ENCODE data around the gene CACNA2D4. TPM values are rescaled to one million over a fixed set of nuclear protein-coding genes. Genes with fewer than 3 reads are reported as not detected.

CACNA2D4 gene
- total RNA-seq, 1 experiment from 2014 or later: 1.7 TPM

DNA sequence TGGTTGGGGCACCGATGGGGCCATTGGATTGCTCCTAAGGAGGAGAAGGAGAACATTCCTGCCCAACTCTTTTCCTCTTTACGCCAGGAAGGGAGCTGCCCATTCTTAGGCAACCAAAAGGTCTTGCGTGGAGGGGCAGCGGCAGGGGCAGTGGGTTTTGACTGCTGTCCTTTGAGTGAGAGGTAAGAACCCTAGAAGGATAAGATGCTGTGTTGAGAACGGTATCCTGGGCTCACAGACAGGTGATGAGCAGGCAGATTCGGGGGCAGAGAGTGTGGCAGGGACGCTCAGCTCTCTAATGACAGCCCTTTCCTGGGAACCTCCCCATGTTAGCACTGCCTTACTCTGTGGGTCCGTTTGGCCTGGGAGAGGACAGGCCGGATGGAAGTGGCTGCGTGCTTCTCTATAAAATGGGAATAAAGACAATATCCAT, 84.8 kb downstream of the CACNA2D4 start:
- Histone ChIP-seq H3K9me3 (ENCODE audit: control insufficient read depth in 1 of 2, insufficient read depth in 1 of 2, low read depth in 1 of 2, low read length in 2 of 2) (no peaks in the 10 kb centered on the region), H3K27me3 (ENCODE audit: insufficient read depth, low read length) (peaks cover 13% of the 10 kb centered on the region), H3K36me3 (ENCODE audit: control insufficient read depth in 1 of 2, insufficient read depth in 2 of 2, low read length in 2 of 2) (no peaks in the 10 kb centered on the region), H4K20me1 (ENCODE audit: insufficient read depth) (no peaks in the 10 kb centered on the region; the same call in 1 of the 2 replicates), H3K4me2 (ENCODE audit: low read length) (no peak overlapping the region), H3K4me1 (ENCODE audit: control insufficient read depth in 1 of 2, insufficient read depth in 2 of 2, low read length in 2 of 2) (no peaks in the 10 kb centered on the region), H2AFZ (ENCODE audit: low read depth, low read length, poor library complexity, severe bottlenecking) (no peak overlapping the region), H3K27ac (ENCODE audit: low read depth, low read length) (no peak overlapping the region), H3K79me2 (ENCODE audit: insufficient read depth, low read length) (no peaks in the 10 kb centered on the region), H3K4me3 (replicated peaks in 1 of 2; ENCODE audit: low read depth in 1 of 2, low read length in 2 of 2) (no peak overlapping the region), H3K9me2 (ENCODE audit: insufficient read depth) (no peaks in the 10 kb centered on the region), H3K9ac (ENCODE audit: low read length) (no peak overlapping the region)
- intact Hi-C loops (cut with micrococcal nuclease): no loop called here
- CTCF ChIA-PET: no interaction called here
- DNase-seq (ENCODE audit: low read depth, low spot score) (no peak), ATAC-seq (no peak)
- POLR2A ChIA-PET: no interaction called here
- RAD21 ChIA-PET (ENCODE audit: low non-redundant PET in 1 of 2, low total read pairs in 2 of 2, uncharacterized antibody in 2 of 2, unreplicated experiment in 2 of 2): no interaction called here
- BruUV-seq (replicated peaks): no TSS peak
- TF ChIP-seq EGR1 (IDR thresholded peaks at IDR 0.05; ENCODE audit: low read depth): no peak
- TF ChIP-seq, protein P1, sequence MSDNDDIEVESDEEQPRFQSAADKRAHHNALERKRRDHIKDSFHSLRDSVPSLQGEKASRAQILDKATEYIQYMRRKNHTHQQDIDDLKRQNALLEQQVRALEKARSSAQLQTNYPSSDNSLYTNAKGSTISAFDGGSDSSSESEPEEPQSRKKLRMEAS (IDR thresholded peaks at IDR 0.05): no peak
- no peak for TF ChIP-seq SP1 (IDR thresholded peaks at IDR 0.05; ENCODE audit: low read depth)
- TF ChIP-seq YY1 (IDR thresholded peaks at IDR 0.05; ENCODE audit: extremely low read depth, insufficient replicate concordance, low read depth, low read length): no peak
- no peak for TF ChIP-seq ZNF274 (IDR thresholded peaks at IDR 0.05; ENCODE audit: low read depth, low read length)
- no peak for TF ChIP-seq EZH2phosphoT487 (IDR thresholded peaks at IDR 0.05; ENCODE audit: borderline replicate concordance)
- no peak for TF ChIP-seq RAD21 (IDR thresholded peaks at IDR 0.05; ENCODE audit: low read depth)
- TF ChIP-seq CBX3 (IDR thresholded peaks at IDR 0.05; ENCODE audit: low read depth): no peak
- TF ChIP-seq SIN3A (IDR thresholded peaks at IDR 0.05; ENCODE audit: low read depth): no peak
- TF ChIP-seq SRF (IDR thresholded peaks at IDR 0.05; ENCODE audit: low read depth): no peak
- no peak for TF ChIP-seq ZFX (IDR thresholded peaks at IDR 0.05)
- TF ChIP-seq TCF7L2 (IDR thresholded peaks at IDR 0.05; ENCODE audit: borderline replicate concordance, extremely low read depth, insufficient read depth, insufficient read length): no peak
- TF ChIP-seq, protein P2, sequence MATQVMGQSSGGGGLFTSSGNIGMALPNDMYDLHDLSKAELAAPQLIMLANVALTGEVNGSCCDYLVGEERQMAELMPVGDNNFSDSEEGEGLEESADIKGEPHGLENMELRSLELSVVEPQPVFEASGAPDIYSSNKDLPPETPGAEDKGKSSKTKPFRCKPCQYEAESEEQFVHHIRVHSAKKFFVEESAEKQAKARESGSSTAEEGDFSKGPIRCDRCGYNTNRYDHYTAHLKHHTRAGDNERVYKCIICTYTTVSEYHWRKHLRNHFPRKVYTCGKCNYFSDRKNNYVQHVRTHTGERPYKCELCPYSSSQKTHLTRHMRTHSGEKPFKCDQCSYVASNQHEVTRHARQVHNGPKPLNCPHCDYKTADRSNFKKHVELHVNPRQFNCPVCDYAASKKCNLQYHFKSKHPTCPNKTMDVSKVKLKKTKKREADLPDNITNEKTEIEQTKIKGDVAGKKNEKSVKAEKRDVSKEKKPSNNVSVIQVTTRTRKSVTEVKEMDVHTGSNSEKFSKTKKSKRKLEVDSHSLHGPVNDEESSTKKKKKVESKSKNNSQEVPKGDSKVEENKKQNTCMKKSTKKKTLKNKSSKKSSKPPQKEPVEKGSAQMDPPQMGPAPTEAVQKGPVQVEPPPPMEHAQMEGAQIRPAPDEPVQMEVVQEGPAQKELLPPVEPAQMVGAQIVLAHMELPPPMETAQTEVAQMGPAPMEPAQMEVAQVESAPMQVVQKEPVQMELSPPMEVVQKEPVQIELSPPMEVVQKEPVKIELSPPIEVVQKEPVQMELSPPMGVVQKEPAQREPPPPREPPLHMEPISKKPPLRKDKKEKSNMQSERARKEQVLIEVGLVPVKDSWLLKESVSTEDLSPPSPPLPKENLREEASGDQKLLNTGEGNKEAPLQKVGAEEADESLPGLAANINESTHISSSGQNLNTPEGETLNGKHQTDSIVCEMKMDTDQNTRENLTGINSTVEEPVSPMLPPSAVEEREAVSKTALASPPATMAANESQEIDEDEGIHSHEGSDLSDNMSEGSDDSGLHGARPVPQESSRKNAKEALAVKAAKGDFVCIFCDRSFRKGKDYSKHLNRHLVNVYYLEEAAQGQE (IDR thresholded peaks at IDR 0.05; ENCODE audit: low read depth): no peak
- TF ChIP-seq, protein P3, sequence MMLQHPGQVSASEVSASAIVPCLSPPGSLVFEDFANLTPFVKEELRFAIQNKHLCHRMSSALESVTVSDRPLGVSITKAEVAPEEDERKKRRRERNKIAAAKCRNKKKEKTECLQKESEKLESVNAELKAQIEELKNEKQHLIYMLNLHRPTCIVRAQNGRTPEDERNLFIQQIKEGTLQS (IDR thresholded peaks at IDR 0.05): no peak
- TF ChIP-seq ELF1 (IDR thresholded peaks at IDR 0.05; ENCODE audit: borderline replicate concordance, low read depth): no peak
- TF ChIP-seq, protein P4, sequence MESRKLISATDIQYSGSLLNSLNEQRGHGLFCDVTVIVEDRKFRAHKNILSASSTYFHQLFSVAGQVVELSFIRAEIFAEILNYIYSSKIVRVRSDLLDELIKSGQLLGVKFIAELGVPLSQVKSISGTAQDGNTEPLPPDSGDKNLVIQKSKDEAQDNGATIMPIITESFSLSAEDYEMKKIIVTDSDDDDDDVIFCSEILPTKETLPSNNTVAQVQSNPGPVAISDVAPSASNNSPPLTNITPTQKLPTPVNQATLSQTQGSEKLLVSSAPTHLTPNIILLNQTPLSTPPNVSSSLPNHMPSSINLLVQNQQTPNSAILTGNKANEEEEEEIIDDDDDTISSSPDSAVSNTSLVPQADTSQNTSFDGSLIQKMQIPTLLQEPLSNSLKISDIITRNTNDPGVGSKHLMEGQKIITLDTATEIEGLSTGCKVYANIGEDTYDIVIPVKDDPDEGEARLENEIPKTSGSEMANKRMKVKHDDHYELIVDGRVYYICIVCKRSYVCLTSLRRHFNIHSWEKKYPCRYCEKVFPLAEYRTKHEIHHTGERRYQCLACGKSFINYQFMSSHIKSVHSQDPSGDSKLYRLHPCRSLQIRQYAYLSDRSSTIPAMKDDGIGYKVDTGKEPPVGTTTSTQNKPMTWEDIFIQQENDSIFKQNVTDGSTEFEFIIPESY (IDR thresholded peaks at IDR 0.05; ENCODE audit: extremely low read depth, insufficient replicate concordance, low read length): no peak
